HG02798 (cell line): ENCODE data around the gene WDFY2.

Source experiments
- ATAC-seq: cut with Tn5 transposase; IDR thresholded peaks from one replicate; pipeline ENCODE4 v1.9.1; 2021; ENCODE audit warnings: mild to moderate bottlenecking; ENCODE audit not compliant: unreplicated experiment, poor library complexity

Gene WDFY2

DNA sequence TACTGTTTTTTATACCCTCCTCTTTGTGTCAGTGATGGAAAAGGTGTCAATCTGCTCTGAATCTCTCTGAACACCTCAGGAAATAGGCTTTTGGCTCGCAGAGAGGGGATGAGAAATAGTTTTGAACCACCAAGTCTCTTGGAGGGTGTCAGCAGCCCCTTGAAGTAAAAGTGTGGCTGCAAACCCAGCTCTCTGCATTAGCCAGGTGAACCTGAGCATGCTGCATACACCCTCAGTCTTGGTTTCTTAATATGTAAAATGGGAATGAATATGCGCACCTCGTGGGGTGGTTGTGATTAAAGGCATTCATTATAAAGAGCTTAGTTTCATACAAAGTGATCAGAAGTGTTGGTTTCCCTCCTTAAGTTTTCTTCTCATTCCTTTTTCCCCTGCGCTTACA lies 221.1 kb downstream of the WDFY2 start:
- ATAC-seq, result no peak

DNA sequence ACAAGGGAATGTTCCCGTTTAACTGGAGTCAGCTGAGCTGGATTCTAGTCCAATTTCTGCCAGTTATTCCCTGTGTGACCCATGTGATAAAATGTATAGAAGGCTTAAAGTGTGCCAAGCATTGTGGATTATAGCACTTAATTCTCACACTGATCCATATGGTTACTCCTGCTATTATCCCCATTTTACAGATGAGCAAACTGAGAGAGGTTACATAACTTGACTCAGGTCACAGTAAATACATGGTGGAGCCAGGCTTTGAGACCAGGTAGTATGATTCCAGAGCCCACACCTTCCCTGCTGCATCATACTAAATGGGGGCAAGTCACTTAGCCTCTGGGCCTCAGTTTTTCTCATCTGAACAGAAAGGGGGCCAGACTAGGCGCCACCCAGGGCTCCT lies 221.7 kb downstream of the WDFY2 start:
- no peak for ATAC-seq

DNA sequence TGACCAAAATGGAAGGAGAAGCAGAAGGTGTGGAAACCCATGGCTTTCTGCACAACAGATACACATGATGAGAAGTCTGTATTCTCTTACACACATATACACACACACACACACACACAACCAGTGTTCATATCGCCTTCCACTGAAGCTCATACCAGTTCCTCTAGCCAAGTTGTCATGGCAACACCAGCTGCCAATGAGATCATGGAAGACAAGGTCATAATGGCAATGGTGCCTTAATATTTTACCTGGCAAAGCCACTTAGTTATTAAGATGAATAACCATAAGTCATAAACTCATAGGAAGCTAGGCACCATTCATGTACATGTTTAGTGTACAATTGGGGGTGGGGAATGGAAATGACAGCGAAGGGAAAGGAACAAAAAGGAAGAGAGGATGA lies 222.3 kb downstream of the WDFY2 start:
- no peak for ATAC-seq

DNA sequence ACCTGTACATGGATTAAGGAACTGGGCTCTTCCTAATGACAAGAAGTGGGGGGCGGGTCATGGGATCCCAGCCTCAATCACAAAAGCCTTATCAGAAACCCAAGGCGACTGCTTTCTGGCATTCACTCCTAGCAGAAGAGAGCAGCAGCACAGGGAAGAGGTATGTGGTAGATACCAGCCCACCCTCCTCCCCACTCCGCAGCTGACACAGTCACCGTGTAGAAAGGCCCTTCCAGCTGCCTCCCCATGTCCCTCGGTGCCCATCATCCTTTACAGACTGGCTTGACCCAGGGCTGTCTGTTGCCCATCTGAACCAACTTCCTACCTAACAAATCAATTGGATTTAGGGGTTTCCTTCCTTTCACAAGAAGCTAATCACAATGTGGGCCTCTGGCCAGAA lies 222.8 kb downstream of the WDFY2 start:
- no peak for ATAC-seq

DNA sequence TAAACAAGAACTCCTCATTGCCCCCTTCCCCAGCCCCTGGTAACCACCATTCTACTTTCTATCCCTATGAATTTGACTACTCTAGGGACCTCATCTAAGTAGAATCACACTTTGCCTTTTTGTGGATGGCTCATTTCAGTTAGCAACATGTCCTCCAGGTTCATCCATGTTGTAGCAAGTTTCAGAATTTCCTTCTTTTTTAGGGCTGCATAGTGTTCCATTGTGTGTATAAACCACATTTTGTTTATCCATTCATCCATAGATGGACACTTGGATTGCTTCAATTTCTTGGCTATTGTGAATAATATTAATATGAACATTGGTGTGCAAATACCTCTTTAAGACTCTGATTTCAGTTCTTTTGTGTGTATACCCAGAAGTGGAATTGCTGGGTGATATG lies 224.5 kb downstream of the WDFY2 start:
- ATAC-seq, result no peak

DNA sequence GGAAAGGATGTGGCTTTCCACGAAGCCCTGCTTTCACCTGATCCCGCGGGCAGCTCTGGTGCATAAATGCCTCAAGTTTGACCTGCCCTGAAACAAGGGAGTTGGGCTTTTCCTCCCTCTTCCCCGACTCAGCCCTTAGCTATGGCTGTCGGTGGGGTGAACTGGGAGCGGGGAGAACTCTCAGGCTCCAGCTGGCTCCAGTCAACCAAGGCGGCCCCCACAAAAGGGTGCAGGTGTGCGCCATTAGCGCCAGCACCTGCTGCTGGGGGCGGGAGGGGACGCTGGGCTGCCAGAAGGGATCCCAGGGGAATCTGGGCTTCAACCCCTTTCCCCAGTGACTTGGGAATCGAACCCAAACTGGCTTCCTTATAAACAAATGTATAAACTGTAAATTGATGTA lies 226.8 kb downstream of the WDFY2 start:
- no peak for ATAC-seq

DNA sequence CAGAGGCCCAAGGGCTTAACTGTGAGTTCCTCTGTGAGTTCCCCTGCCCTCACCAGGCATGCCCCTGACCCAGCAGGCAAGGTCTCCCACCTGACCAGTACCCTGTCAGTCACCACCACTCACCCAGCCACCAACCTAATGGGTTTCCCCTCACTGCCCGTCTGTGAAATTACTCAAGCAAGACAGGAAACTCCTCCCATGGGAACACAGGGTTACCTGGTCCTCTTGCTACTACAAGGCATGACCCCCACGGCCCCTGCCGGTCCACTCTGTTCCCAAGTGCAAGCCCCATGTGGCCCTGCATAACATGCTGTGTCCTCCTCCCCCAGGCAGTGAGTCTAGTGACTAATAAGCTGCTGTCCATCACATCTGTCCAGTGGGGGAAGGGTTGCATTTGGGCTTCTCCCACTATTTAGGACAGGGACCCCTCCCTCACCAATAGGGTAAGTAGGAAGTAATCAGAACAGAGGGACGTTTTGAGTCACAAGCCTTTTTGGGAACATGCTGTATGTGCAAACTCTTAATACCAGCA lies 227.7 kb downstream of the WDFY2 start:
- no peak for ATAC-seq

DNA sequence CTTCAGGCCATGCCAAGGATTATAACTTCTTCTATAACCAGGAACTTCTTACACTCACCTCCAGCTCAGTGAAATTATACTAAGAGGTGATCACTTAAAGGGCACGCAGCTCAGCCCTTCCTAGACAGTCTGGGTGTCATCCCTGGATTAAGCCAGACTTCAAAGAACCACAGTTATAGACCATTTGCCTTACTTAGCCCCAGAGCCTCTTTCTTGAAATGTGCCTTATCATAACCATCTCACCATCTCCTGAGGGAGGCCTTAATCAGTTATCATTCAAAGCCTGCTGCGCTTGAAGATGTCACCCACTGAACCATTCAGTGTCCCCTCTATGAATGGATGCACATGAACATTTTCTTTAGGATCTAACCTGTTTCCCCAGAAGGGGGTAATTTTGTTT lies 229.8 kb downstream of the WDFY2 start:
- ATAC-seq, result no peak

DNA sequence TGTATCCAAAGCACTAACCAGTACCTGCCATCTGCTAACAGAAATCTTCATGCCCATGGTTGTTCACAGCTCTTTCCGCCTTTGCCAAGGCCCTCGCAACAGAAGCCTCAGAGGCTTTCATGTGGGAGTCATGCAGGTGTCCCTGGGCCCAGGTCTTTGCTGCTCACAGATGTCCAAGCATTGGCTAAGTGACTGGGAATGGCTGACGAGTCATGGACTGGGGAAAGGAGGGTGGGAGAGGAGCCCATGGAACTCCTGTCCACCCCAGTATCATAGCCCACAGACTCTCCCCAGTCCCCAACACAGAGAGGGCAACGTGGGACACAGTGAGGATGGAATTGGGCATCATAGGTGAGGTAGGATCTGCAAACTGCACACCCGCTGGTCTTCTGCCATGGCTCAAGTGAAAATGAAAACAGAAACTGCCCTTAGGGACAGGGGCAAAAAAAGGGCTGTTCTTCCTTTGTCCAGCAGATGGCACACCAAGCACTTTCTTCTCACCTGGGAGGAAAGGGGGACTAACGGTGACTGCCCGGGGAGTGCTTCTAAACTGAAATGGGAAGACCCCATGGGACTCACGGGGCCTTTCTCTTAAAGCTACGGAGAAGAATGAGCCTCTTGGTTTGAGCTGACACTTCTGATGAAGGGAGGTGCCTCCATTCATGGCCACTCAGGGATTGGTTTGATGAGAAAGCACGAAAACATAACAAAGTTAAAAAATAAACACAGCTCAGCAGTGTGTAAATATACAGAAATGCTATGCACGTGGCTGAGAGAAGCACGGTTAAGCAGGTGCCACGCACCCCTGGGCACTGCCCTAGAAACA lies 230.8 kb downstream of the WDFY2 start:
- ATAC-seq, result peak; percentile 87

DNA sequence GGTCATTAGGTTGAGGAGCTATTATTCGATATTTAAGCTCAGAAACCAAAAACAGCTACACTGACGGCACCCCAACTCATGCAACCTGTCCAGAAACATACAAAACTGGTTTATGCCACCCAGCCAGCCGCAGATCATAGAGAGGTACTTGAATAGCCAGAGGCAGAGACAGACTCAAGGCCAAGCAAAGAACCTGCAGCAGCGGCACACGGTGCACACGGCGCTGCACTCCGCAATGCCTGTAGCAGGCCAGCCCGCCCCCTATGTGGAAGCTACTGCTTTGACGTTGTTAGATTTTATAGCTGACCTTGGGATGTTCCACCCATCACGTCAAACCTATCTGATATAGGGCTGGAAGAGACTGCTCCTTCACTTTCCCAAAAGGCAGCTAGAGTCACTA lies 231.6 kb downstream of the WDFY2 start:
- no peak for ATAC-seq

DNA sequence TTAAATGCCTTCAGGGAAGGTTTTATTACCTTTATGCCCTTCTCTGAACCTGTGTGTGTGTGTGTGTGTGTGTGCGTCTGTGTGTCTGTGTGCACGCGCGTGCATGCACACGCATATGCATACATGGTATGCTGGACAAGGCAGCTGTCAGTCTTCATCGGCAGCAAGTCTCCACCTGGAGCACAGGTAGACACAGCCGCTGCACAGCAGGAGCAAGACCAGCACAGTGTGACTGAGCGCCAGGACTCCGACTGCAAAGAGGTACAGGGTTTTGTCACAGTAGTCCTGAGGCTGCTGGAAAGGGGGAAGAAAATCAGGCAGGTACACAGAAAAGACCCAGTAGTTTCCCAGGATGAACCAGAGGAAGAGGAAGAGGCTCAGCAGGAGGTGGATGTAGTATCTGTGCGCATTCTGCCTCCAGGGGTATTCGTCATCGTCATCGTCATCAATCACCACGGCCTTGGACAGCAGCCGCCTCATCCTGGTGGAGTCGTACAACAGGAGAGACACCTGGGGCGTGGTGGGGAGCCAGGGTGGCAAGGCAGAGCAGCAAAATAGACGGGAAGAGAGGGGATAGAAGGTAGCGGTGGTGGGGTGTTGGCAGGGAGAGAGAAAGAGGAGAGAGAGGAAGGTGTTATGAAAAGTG lies 232.5 kb downstream of the WDFY2 start:
- ATAC-seq, result no peak
